Adipose tissue (tissue), 3 donors: Measurements from ENCODE around the gene TPPP. TPM values are rescaled to one million over a fixed set of nuclear protein-coding genes. Genes with fewer than 3 reads are reported as not detected.
"Not testable (repeated sequence)": the region's sequence is repeated elsewhere in the genome, so short reads cannot be mapped to it uniquely, and the experiment has no call there.

Experiments
- H3K27ac ChIP-seq: one replicate; pipeline ENCODE4 v1.5.1; 2013; ENCODE audit warnings: low read depth, low read length
- WGBS, 3 donors: extraction: QIAGEN DNeasy Blood & Tissue Kit; methylation state at CpG; one replicate each; pipeline ENCODE4 v1.1.7; 2013; 5-methylcytosine and 5-hydroxymethylcytosine counted together
- polyA plus RNA-seq, 3 donors: library from polyadenylated mRNA; stranded (reverse); fragments of 200-250 nt; gene quantifications; one replicate each; pipeline ENCODE4 v1.2.3, GENCODE V29; 2013
- donor health status: healthy with polysubstance abuse.
- donor health status: Bipolar disorder and iron deficiency.
- donor health status: healthy.

TPPP gene
- polyA plus RNA-seq, 3 donors = 1.2 to 3.1 (median 2.7) TPM

GRCh38 chr5:696753-697702 lies 3.9 kb upstream of the TPPP start:
- 80 to 89% (median 82%) methylated on average over 14 to 20 of the region's 21 CpGs for WGBS, 3 donors
- not testable (repeated sequence) for H3K27ac ChIP-seq

GRCh38 chr5:696191-696590 lies 3.0 kb upstream of the TPPP start:
- not testable (repeated sequence) for H3K27ac ChIP-seq
- 91 to 97% (median 94%) methylated on average over 2 to 8 of the region's 8 CpGs for WGBS, 3 donors

- 80 to 90% (median 89%) methylated on average over 1 to 10 of the region's 13 CpGs for WGBS, 3 donors
These were observed 2.3 kb upstream of the TPPP start for GRCh38 chr5:695475-695874.

GRCh38 chr5:694042-694431 lies 885 bp upstream of the TPPP start:
- WGBS, 3 donors = 0 to 7% (median 2%) methylated on average over 8 to 13 of the region's 22 CpGs
- not testable (repeated sequence) for H3K27ac ChIP-seq

More at GRCh38 chr5:695475-695874, 2.3 kb upstream of the TPPP start:
- not testable (repeated sequence) for H3K27ac ChIP-seq

GRCh38 chr5:692529-693041 lies 567 bp downstream of the TPPP start:
- not testable (repeated sequence) for H3K27ac ChIP-seq
- 0 to 1% (median 1%) methylated on average over 35 to 38 of the region's 41 CpGs for WGBS, 3 donors

GRCh38 chr5:691817-692528 lies 1.2 kb downstream of the TPPP start:
- WGBS, 3 donors = 23 to 27% (median 27%) methylated on average over 2 of the region's 2 CpGs
- no peak overlapping the region for H3K27ac ChIP-seq

GRCh38 chr5:691049-691448 lies 2.1 kb downstream of the TPPP start:
- H3K27ac ChIP-seq = not testable (repeated sequence)

GRCh38 chr5:690293-690692 lies 2.9 kb downstream of the TPPP start:
- not testable (repeated sequence) for H3K27ac ChIP-seq
- WGBS, 3 donors = no CpG with 5 or more reads among the region's 12 CpGs

More at GRCh38 chr5:691049-691448, 2.1 kb downstream of the TPPP start:
- 0% methylated on average over 6 of the region's 23 CpGs; no CpG with 5 or more reads in 2 of the 3 donors for WGBS, 3 donors

GRCh38 chr5:688348-689010 lies 4.7 kb downstream of the TPPP start:
- not testable (repeated sequence) for H3K27ac ChIP-seq
- 79 to 87% (median 87%) methylated on average over 16 to 22 of the region's 30 CpGs for WGBS, 3 donors

GRCh38 chr5:686936-687335 lies 6.2 kb downstream of the TPPP start:
- WGBS, 3 donors = 82 to 91% (median 84%) methylated on average over 4 to 12 of the region's 12 CpGs
- H3K27ac ChIP-seq = not testable (repeated sequence)

- not testable (repeated sequence) for H3K27ac ChIP-seq
These were observed 7.0 kb downstream of the TPPP start for GRCh38 chr5:686172-686523.

GRCh38 chr5:685262-686171 lies 7.6 kb downstream of the TPPP start:
- no peak overlapping the region for H3K27ac ChIP-seq
- 87 to 90% (median 90%) methylated on average over 24 of the region's 24 CpGs for WGBS, 3 donors

More at GRCh38 chr5:686172-686523, 7.0 kb downstream of the TPPP start:
- 89 to 98% (median 93%) methylated on average over 9 to 11 of the region's 12 CpGs for WGBS, 3 donors

GRCh38 chr5:684751-685216 lies 8.4 kb downstream of the TPPP start:
- WGBS, 3 donors = 78 to 84% (median 84%) methylated on average over 17 of the region's 17 CpGs
- no peak overlapping the region for H3K27ac ChIP-seq

GRCh38 chr5:683551-684481 lies 9.3 kb downstream of the TPPP start:
- 76 to 83% (median 79%) methylated on average over 30 of the region's 30 CpGs for WGBS, 3 donors
- H3K27ac ChIP-seq = no peak overlapping the region

- not testable (repeated sequence) for H3K27ac ChIP-seq
- WGBS, 3 donors = 79 to 90% (median 87%) methylated on average over 16 to 17 of the region's 17 CpGs
These were observed 10.3 kb downstream of the TPPP start for GRCh38 chr5:682651-683358.

- H3K27ac ChIP-seq = not testable (repeated sequence)
- WGBS, 3 donors = 60 to 98% (median 82%) methylated on average over 1 to 3 of the region's 3 CpGs
These were observed 10.9 kb downstream of the TPPP start for GRCh38 chr5:682216-682615.
